GM18511 (cell line): ENCODE results near the gene ABCB8.
"Not testable (repeated sequence)": the region's sequence is repeated elsewhere in the genome, so short reads cannot be mapped to it uniquely, and the experiment has no call there.

ENCODE experiments used
- ATAC-seq: cut with Tn5 transposase; IDR thresholded peaks from one replicate; pipeline ENCODE4 v1.9.1; 2021; ENCODE audit warnings: mild to moderate bottlenecking, moderate library complexity; ENCODE audit not compliant: unreplicated experiment

ABCB8 gene

DNA sequence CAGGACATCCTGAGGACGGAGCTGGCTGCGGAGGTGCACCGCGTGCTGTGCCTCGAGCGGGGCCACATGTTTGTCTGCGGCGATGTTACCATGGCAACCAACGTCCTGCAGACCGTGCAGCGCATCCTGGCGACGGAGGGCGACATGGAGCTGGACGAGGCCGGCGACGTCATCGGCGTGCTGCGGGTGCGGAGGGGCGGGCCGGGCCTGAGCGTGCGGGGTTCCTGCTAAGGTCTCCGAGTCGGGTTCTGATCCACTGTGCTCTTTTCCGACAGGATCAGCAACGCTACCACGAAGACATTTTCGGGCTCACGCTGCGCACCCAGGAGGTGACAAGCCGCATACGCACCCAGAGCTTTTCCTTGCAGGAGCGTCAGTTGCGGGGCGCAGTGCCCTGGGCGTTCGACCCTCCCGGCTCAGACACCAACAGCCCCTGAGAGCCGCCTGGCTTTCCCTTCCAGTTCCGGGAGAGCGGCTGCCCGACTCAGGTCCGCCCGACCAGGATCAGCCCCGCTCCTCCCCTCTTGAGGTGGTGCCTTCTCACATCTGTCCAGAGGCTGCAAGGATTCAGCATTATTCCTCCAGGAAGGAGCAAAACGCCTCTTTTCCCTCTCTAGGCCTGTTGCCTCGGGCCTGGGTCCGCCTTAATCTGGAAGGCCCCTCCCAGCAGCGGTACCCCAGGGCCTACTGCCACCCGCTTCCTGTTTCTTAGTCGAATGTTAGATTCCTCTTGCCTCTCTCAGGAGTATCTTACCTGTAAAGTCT, 14.3 kb upstream of the ABCB8 start:
- ATAC-seq = peak; percentile 47

DNA sequence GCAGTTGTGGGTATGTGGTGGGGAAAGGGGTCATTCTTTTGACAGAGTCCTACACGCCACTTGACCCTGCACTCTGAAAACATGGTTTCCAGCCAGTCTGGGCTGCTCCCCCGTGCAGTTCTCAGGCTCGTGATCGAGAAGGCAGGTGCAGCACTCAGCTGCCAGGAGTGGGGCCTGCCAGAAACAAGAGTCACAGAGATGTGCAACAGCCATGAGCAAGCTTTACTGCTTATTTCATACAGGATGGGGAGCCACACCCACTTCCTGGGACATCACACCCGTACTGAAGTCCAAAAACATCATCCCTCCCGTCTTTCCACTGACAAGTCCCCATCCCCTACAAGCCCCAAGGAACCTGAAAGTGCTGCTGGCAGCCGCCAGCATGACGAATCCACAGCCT, 13.3 kb upstream of the ABCB8 start:
- ATAC-seq = no peak

DNA sequence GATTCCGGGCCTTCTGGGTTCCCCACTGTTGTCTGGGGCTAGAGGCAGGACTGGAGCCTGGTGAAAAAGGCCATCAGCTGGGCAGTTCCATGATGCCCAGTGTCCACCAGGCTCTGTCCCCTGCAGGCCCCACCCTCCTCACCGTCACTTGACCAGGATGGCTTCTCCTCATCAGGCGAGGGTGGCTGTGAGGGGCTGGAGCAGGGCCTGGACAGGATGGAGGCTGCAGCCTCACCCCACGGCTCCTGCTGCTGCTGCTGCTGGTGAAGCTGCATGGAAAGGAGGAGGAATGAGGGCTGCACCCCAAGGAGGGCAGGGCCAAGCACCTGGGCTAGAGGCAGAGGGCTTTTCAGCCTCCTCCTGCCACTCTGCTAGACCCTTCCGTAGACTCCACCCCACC, 12.3 kb upstream of the ABCB8 start:
- ATAC-seq = no peak

DNA sequence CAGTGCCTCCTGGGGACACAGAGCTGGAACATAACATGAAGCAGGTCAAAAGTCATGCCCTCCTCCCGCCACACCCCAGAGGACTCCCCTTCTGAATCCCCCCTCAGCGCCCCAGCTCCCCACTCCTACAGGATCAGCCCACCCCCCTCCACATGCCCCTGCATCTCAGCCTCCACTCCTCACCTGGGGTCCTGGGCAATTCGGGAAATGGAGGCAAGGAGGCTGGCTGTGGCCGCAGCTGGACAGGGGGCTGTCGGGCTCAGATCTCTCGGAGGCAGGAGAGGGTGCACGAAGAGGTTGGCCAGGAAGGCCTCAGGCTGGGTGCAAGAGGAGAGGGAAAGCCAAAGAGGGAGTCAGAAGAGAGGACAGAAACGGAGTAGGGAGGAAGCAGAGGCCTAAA, 11.7 kb upstream of the ABCB8 start:
- ATAC-seq = no peak

DNA sequence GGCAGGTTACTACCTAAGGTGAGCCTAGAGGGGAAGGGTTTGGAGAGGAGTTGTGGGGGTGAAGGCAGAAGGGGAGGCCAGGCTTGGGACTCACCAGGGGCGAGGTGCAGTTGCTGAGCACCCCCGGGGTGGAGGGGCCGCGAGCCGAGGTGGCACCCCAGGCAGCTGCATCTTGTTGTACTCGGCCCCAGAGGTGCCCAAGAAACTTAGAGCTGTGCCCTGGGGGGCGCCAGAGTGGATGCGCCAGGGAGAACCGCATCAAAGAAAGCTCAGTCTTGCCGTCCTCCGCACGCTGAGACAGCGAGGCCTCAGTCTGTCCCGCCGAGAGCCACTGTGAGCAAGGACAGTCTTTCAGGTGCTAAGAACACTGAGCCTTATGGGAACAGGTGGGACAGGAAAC, 11.3 kb upstream of the ABCB8 start:
- ATAC-seq = no peak

DNA sequence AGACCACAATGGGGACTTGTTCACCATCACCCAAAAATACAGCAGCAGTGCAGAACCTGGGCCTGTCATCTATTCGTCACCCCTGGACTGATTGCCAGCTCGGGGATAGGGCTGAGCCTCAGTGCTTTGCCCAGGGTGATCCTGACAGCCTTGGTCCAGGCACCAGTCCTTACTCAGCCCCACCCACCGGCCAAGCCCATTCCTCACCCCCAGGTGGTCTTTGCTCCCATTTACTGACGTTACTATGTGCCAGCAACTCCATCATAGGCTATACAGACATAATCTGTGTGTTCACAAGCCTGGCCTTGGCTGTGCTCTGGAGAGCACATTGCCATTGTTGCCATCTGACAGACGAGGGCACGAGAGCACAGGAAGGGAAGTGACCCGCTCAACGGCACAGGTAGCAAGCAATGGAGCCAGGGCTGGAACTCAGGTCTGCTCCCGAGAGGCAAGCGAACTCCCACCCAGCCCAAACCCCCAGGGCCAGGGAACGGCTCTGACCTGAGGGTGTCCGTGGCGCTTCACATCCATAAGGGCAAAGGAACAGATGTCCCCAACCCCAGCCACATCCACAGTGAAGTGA, 10.8 kb upstream of the ABCB8 start:
- no peak for ATAC-seq

DNA sequence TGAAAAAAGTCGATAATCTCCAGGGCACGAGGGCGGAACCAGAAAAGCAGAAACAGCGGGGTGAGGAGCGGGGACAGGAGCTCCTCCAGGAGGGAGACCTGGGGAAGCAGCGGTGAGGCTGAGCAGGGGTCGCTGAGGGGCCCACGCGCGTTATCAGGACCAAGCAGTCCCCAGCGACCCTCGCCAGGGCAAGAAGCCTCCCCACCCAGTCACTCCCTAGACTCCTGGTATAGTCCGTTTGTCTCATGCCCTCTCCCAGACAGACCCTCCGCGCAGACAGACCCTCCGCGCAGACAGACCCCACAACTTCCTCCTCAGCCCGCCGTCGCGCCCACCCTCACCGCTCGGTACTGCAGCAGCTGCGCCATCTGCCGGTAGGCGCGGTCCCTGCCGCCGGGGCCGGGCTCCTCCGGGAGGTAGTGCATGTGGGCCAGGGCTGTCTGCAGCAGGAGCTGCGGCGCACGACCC, 10.3 kb upstream of the ABCB8 start:
- ATAC-seq = peak; percentile 71

DNA sequence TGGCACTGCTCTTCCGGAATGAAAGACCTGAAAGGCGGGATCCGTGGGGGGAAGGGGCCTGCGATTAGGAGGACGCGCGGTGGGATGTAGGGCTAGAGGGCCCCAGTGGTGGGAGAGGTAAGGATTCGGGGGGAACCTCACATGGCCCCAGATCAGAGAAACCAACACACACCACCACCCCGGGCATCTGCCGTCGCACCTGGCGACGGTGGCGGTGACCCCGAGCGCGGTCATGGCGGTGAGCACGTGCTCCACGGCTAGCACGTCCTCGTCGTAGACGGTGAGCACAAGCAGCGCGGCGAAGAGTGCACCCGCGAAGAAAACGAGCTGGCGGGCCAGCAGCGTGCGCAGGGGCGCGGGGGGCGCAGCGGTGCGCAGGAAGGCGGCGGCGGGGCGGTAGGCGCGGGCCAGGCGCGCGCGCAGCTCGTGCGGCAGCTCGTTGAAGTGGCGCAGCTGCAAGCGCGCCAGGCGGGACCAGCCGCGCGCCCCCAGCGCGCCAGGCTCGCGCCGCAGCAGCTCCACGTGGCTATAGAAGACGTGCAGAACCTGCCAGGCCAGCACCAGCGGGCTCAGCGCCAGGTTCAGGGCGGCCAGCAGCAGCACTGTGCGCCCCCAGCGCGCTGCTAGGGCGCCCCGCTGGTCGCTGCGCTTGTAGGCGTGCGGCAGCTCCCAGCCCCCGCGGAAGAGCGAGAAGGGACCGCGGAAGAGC, 9.7 kb upstream of the ABCB8 start:
- peak; percentile 33 for ATAC-seq

DNA sequence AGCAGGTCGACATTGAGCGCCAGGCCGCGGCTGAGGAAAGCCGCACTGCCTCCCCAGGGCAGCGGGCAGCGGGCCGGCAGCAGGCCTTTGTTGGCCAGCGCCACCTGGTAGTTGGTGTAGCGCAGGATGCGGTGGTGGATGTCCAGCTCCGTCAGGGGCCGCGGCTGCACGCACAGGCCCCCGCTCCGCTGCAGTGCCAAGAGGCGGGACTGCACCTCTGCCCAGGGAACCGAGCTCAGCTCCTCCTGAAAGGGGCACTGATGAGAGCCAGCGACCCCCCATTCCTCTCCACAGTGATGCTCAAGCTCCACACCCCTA, 9.2 kb upstream of the ABCB8 start:
- ATAC-seq = no peak

DNA sequence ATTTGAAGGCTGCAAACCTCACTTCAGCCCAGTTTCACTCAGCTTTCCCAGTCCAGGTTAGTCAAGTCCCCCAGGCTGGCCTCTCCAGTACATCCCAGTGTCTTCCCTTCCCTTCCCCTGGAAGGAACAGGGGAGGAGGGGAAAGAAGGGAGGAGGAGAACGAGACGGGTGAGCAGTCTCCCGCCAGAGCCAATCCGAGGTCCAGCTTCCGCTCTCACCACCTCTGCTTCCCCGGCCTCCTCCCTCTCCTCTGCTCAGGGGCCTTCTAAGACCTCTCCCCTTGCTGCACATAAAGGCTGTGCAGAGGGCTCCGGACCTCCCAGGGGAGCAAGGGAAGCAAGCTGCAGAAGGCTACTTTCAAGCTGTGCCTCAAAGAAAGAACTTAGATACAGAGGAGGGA, 8.0 kb upstream of the ABCB8 start:
- ATAC-seq = no peak

DNA sequence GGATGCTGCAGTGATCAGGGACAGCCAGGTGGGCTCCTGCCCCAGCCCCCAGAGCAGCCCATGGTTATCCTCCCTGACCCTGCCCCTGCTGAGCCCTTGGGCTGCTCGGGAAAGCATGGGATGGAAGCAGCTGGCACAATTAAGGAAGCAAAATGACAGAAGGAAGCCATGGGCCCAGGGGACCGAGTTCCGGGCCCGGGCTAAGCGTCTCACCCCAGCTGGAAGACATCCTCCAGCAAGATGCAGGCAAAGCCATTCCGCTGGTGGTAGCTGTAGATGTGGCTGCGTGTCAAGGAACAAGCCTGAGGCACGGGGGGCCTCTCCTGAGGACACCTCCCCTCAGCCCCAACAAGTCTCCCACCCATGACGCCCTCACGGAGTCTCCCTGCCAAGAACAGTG, 5.0 kb upstream of the ABCB8 start:
- no peak for ATAC-seq

DNA sequence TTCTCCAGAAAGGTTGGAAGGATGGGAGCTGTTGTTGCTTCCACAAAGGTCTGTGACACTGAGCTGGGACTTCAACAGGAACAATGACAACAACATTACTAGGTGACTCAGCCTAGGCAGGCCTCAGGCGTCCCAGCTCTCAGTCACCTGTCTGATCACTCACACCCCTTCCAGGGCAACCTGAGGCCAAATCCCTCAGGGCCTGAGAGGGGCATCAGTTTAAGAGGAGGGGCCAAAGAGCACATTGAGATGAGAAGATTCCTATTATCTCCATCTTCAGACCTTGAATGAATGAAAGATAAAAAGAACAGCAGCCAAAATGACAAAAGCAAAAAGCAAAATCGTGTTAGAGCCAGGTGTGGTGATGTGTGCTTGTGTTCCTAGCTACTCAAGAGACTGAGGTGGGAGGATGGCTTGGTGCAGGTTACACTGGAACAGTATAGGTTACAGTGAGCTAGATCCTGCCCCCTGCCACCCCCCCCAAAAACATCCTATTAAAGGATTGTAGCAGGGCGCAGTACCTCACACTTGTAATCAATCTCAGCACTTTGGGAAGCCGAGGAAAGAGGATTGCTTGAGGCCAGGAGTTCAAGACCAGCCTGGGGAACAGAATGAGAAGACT, 3.7 kb upstream of the ABCB8 start, which contains the start of gene ATG9B:
Gene ATG9B, minus strand, starts transcription at position 60 of the 622 bp plus-strand sequence. CDS start 71 bp downstream, outside the sequence.
- ATAC-seq = no peak

DNA sequence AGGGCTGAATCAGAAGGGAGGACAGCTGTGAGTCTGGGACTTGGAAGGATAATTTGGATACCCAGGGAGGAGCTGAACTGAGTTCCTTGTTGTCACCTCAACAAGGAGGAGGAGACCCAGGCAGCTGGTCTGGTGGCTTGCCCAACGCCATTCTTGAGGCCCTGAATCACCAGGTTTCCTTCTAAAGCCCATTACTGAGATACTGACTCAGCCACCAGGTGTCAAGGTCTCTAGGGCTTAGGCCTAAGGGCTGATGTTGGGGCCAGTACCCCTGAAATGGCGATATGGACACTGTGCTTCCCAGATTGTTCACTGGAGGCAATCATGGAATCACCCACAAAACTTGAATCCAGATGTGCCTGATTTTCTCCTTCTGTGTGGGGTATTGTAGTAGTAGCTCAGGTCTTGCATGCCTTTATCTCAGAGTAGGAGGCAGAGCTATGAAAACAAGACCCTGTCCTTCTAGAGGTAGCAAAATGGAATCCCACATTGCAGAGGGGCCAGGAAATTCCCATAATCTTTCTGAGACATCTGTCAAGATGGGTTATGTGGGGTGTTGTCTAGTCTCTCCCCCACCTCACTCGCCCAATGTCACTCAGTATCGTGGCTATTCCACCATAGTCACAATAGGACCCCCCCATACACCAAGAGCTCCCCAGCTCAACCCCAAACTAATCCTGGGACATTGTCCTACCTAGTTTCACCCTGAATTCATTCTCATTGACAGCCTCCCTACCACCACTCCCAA, 2.2 kb upstream of the ABCB8 start:
- ATAC-seq = no peak

DNA sequence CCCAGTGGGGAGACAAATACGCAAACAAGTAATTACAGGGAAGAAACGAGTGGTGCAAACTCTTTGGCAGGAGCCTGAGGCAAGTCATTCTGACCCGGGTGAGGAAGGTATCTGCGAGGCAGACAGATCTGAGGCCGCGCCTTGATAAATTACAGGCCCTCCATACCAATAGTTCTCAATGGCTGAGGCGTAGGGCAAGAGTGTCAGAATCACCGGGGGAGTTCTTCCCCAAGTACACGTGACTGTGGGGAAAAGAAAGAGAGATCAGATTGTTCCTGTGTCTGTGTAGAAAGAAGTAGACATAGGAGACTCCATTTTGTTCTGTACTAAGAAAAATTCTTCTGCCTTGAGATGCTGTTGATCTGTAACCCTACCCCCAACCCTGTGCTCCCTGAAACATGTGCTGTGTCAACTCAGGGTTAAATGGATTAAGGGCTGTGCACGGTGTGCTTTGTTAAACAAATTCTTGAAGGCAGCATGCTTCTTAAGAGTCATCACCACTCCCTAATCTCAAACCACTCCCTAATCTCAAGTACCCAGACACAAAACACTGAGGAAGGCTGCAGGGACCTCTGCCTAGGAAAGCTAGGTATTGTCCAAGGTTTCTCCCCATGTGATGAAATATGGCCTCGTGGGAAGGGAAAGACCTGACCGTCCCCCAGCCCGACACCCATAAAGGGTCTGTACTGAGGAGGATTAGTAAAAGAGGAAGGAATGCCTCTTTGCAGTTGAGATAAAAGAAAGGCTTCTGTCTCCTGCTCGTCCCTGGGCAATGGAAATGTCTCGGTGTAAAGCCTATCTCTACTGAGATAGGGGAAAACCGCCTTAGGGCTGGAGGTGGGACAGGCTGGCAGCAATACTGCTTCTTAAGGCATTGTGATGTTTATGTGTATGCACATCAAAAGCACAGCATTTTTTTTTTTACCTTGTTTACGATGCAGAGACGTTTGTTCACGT, 1.2 kb upstream of the ABCB8 start:
- ATAC-seq = not testable (repeated sequence)

DNA sequence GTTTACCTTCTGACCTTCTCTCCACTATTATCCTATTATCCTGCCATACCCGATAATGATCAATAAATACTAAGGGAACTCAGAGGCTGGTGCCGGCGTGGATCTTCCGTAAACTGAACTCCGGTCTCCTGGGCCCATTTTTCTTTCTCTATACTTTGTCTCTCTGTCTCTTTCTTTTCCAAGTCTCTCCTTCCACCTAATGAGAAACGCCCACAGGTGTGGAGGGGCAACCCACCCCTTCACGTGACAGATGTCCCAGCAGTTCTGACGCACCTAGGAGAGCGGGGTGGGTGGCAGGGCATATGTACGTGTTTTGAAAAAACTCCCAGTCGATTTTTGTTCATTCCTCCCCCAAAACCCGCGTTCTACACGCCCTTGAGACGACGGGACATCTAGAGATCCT, 521 bp upstream of the ABCB8 start:
- peak; percentile 11 for ATAC-seq

DNA sequence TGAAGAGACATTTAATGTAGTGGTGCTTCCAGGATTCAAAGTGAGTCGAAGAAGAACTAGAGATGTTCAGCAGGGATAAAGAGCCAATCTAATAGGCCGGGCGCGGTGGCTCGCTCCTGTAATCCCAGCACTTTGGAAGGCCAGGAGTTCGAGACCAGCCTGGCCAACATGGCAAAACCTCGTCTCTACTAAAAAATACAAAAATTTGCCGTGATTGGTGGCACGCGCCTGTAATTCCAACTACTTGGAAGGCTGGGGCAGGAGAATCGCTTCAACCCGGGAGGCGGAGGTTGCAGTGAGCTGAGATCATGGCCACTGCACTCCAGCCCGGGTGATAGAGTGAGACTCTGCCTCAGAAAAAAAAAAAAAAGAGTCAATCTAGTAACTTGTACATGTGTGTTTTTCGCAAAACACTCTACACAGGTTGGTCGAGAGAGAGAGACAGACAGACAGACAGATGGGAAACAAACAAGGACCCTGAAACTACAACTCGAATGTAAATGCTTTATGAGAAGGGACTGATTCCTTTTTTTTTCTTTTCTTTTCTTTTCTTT, 775 bp downstream of the ABCB8 start:
- ATAC-seq = no peak

DNA sequence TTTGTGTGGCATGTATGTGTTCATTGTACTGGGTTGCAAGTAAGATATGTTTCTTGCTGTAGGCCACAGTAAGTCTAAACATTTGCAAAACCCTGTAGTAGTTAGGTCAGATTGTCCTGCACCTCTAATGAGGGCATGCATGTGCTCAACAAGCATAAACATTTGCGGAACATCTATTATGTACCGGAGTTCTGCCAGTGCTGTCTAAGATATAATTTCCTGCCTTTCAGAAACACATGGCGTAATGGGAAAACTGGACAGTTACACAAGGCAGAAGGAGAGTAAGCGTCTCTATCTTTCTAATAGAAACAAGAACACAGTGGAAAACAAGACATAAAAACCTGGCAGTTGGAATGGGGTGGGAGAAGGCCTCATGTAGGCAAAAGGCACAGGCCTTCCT, 2.8 kb downstream of the ABCB8 start:
- ATAC-seq = no peak

DNA sequence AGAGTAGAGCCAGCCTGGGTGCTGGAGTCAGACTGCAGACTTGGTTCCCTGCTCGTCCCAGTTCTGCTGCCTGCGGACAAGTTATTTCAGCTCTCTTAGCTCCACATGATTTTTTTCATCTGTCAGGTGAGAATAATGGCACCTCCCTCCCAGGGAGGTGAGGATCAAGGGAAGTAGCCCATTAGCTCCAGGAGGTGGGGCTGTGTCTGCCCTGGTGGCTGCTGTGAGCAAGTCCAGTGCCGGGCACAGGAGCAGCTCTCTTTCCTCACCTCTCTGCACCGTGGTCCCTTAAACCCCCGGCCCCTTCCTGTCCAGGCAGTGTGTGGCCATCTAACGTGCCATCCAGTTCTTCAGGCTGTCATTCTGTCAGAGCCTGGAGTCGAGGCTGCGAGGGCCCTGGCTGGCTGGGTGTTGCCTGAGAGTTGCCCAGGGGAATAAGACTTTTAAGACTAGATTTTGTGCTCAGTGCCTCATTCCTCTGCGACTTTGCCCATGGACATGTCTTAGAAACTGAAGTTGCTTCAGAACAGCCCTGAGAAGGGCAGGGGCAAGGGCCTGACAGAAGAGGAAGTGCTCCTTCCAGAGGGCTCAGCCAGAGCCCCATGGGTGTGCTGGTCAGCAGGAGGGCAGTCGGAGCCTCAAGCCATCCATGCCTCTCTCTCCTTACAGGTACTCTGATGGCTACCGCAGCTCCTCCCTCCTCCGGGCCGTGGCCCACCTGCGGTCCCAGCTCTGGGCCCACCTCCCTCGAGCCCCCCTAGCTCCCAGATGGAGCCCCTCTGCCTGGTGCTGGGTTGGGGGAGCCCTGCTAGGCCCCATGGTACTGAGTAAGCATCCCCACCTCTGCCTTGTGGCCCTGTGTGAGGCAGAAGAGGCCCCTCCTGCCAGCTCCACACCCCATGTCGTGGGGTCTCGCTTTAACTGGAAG, 5.0 kb downstream of the ABCB8 start:
- ATAC-seq = no peak

DNA sequence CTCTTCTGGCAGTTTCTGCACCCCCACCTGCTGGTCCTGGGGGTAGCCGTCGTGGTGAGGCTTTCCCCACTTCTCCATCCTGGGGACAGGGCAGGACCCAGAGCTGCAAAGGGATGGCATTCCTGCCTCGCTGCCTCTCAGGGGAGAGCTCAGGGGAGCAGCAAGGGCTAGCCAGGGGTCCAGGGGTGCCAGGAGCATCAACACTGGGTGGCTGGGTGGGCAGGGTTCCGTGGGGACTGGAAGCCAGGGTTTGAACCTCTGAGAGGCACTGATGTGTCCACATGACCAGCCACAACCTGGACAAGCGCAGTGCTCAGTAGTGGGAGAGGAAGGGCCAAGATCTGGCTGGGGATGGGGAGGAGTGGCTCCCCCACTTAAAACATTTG, 5.6 kb downstream of the ABCB8 start:
- no peak for ATAC-seq
